Esophagus squamous epithelium (tissue), 4 donors: ENCODE measurements around the gene SPAG9.

ENCODE experiments used
- CTCF ChIP-seq, 6 experiments: fragments of 450-650 bp in 4 of 6; fragments of 200-600 bp in 2 of 6; sonication (generic) in 2 of 6; IDR thresholded peaks; one replicate each; pipeline ENCODE4 v1.5.1; 2016 to 2019; ENCODE audit warnings: antibody characterized with exemption in 6 of 6, mild to moderate bottlenecking in 4 of 6, moderate library complexity in 4 of 6
- POLR2A ChIP-seq, 4 donors: fragments of 450-650 bp; IDR thresholded peaks; one replicate each; pipeline ENCODE4 v1.6.1; 2017; ENCODE audit warnings: antibody characterized with exemption in 4 of 4, mild to moderate bottlenecking in 4 of 4, moderate library complexity in 3 of 4

- TF ChIP-seq CTCF (IDR thresholded peaks at IDR 0.05) (no peak), POLR2A (IDR thresholded peaks at IDR 0.05) (no peak)
These were observed 110.4 kb downstream of the SPAG9 start for GRCh38 chr17:51010173-51010675.
